HG03103 (cell line): ENCODE measurements around the gene EMC9.
A peak's percentile ranks its signal among the peaks of the same experiment; 100 is the strongest.
"Not testable (repeated sequence)": the region's sequence is repeated elsewhere in the genome, so short reads cannot be mapped to it uniquely, and the experiment has no call there.

Experiments
- ATAC-seq: cut with Tn5 transposase; IDR thresholded peaks from one replicate; pipeline ENCODE4 v1.9.1; 2021; ENCODE audit warnings: low read depth; ENCODE audit not compliant: unreplicated experiment

Gene EMC9

GRCh38 chr14:24113801-24114531 is 27.4 kb downstream of the EMC9 start:
- peak; percentile 22 for ATAC-seq

- no peak for ATAC-seq
Measured at GRCh38 chr14:24113379-24113800, 28.0 kb downstream of the EMC9 start.

GRCh38 chr14:24110523-24110922 is 30.9 kb downstream of the EMC9 start:
- no peak for ATAC-seq

DNA sequence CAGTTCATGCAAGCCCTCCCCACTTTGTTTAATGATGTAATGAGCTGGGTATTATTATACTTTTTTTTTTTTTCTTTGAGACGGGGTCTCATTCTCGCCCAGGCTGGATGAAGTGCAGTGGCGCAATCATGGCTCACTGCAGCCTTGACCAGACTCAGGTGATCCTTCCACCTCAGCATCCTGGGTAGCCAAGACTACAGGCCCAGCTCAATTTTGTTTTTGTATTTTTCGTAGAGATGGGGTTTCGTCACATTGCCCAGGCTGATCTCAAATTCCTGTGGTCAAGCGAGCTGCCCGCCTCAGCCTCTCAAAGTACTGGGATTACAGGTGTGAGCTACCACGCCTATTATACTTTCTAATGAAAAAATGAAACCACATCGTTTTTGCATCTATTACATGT is 31.3 kb downstream of the EMC9 start:
- ATAC-seq: no peak

DNA sequence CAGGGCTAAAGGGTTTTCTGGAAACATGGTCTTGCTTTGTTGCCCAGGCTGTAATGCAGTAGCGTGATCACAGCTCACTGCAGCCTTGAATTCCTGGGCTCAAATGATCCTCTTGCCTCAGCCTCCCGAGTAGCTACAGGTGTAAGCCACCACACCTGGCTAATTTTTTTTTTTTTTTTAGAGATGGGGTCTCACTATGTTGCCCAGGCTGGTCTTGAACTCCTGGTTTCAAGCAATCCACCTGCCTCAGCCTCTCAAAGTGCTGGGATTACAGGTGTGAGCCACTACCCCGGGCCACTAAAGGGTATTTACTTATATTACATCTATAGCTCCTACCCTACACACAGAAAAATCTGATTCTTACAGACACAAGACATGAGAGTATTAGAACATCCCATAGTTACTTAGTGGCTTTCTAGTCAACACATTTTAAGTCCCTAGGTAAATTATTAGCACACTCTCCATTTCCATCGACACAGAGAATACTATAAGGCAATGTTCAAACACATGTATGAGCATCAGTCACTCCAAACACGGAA is 33.0 kb downstream of the EMC9 start:
- peak; percentile 9 for ATAC-seq

DNA sequence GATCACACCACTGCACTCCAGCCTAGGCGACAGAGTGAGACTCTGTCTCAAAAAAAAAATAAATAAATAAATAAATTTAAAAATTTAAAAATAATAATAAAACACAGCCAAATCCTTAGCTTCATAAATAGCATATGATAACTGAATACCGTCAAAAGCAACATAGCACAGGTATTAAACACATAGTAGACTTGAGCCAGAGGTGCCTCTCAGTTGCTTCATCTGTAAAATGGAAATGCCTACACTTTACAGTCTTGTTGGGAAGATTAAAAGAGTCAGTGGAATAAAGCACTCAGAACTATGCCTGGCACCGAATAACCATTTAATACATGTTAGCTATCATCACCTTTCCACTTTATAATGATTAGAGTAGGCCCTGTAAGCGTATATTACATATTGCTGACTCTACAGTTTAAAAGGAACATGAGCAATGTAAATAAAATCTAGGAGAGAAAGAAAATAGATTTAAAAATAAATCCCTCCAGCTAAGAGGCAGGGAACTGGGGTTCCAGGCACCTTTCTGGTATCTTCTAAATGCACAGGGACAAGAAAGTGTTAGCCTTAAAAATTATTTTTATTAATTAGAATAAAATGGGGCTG is 34.6 kb downstream of the EMC9 start:
- no peak for ATAC-seq

- not testable (repeated sequence) for ATAC-seq
Measured at GRCh38 chr14:24105609-24106239, 35.7 kb downstream of the EMC9 start.

DNA sequence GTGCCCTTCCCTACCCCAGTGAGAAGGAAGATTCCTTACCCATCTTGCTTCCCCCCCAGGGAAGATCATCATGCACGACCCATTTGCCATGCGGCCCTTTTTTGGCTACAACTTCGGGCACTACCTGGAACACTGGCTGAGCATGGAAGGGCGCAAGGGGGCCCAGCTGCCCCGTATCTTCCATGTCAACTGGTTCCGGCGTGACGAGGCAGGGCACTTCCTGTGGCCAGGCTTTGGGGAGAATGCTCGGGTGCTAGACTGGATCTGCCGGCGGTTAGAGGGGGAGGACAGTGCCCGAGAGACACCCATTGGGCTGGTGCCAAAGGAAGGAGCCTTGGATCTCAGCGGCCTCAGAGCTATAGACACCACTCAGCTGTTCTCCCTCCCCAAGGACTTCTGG is 37.9 kb downstream of the EMC9 start:
- ATAC-seq: no peak

- no peak for ATAC-seq
Measured at GRCh38 chr14:24102357-24103048, 38.9 kb downstream of the EMC9 start.

DNA sequence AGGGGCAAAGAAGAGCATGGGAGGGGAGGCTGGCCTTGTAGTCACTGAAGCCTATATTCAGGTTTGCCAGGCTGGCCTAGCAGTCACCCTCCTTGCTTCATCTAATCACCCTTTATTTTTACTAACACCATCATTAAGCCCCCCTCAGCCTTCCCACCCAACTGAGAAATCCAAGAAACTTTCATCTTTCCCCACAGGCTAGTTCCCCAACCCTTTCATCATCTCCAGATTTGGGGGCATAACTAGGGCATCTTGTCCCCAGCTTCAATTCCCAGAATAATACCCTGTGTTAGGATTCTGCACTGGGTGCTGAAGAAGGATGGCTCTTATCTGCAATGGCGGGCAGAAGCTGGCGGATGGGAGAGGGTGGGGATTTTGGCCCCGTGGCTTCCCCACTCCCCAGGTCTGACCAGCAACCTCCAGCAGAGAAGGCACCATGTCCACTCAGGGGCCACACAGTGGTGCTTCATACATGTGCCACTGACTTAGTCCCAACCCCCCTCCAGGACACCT is 40.4 kb downstream of the EMC9 start:
- ATAC-seq: no peak

GRCh38 chr14:24100197-24100981 is 41.0 kb downstream of the EMC9 start:
- ATAC-seq: no peak

DNA sequence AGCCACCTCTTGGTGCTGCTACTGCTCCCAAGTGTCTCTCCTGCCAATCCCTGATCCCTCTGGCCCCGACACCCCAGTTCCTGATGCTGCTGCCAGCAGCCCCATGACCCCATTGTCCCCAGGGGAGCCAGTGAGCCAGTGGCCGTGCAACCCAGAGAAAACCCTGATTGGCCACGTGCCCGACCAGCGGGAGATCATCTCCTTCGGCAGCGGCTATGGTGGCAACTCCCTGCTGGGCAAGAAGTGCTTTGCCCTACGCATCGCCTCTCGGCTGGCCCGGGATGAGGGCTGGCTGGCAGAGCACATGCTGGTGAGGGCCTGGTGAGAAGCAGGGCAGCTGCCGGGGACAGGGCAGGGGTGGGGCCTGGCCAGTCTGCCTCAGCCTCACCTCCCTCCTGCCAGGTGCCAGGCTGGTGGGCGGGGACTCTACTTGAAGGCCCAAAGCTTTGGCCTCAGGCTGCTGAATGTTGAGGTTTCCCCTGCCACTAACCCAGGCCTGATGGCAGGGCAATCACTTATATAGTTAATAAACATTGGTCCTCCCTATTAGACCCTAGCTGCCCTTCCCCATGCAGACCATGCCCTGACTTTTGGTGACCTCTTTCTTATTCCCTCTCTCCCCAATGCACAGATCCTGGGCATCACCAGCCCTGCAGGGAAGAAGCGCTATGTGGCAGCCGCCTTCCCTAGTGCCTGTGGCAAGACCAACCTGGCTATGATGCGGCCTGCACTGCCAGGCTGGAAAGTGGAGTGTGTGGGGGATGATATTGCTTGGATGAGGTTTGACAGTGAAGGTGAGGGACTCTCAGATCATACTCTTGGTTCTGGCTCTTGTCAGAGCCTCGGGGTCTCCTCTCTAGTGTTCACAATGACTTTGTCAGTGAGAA is 42.2 kb downstream of the EMC9 start:
- ATAC-seq: no peak

DNA sequence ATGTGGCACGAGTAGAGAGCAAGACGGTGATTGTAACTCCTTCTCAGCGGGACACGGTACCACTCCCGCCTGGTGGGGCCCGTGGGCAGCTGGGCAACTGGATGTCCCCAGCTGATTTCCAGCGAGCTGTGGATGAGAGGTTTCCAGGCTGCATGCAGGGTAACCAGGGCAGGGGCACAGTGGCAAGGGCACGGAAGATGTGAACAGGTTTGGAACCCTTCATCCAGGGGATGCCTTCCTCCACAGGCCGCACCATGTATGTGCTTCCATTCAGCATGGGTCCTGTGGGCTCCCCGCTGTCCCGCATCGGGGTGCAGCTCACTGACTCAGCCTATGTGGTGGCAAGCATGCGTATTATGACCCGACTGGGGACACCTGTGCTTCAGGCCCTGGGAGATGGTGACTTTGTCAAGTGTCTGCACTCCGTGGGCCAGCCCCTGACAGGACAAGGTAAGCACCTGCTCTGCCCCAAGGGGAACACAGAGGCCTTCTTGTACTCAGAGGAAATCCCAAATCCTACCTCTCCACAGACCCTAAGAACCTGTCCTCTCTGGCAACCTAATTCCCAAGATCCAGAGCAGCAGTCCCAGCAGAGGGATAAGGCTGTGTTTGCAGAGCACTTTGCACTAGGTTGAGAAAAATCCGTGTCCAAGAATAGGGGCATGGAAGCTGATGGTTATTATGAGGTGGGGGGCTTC is 43.0 kb downstream of the EMC9 start:
- ATAC-seq: no peak

DNA sequence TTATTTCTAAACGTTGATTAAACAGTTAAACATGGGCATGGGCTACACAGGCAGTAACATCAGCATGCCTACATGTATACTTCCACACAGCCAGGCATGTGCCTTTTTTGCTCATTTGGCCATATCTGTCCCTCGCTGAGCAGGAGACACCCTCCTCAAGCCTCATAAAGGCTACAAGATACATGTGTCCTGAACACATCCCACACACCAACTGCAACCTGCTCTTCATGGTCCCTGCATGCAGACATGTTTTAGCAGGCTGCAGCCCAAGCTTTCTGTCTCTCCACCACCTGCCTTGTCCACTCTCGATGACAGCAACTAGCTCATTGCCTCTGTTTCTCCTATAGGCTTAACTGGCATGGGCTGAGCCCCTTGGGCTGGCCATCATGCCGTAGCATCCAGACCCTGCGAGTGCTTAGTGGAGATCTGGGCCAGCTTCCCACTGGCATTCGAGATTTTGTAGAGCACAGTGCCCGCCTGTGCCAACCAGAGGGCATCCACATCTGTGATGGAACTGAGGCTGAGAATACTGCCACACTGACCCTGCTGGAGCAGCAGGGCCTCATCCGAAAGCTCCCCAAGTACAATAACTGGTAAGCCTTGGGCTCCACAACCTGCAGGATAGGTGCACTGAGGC is 44.7 kb downstream of the EMC9 start:
- ATAC-seq: no peak

DNA sequence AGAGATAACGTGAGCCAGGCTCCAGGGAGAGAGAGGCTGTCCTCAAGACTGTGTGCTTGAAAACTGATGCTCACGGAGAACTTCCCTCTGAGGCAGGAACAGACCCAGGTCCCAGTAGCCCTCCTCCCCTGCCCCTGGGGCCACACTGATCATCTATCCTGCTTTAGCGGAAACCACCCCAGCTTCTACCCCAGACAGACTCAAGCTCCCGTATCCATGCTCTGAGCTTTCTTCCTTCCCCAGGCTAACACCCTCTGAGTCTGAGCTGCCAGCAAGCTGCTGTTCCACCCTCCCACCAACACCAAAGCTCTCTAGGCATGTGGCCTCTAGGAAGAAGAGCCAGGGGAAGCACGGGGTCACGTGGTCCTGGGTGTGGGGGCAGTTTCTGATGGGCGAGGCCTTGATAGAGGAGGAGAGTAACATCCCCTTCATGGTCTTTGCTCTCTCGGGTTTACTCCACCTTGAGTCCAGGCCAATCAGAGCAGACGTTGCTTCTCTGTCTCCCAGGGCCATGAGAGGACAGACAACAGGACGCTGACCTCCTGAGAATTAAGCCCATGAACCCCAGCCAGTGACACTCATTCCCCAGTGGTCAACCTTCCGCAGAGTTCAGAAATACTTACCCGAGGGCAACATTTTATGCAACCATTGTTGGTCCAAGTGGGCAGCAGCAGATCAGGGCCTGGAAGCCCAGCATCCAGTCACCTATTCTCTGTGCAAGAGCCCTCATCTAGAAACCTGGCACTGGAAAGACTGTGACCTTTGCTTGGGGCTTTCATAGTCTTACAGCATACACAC is 45.9 kb downstream of the EMC9 start:
- ATAC-seq: peak; percentile 53

DNA sequence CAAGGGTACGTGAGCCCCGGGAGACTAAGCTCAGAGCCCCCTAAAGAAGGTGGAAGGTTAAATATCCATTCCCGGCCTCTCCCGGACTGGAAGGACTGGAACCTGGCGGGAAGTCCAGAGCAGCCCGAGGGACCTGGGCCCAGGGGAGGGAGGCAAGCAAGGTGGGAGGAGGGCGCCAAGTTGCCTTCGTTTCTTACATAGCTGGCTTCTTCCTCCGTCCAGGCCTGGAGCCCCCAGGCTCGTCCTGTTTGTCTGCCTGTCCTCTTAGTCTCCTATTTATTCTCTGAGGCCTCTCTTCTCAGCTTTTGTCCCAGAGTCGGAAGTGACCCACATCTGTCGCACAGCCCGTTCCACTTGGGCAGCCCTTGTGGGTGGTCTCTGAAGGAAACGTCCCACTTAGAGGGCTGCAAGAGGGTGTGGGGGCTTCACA is 46.5 kb downstream of the EMC9 start:
- no peak for ATAC-seq
